Measurements from ENCODE around the gene LIPA.
"Not testable (repeated sequence)": the region's sequence is repeated elsewhere in the genome, so short reads cannot be mapped to it uniquely, and the experiment has no call there.

Gene LIPA

DNA sequence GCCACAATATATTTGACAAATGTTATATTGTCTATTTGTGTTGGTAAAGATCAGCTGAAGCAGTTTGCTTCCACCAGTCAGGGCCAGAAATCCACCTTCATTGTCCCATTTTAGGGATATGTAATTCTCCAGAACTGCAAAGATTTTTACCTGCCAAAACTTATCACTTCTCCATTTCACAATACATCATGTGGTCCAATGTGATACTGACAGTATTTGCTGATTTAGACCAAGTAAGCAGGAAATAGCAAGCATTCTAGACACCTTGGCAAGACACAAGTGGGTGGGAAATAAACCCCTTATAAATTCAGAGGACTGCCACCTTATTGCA is 18.5 kb upstream of the LIPA start:
- no peak for DNase-seq (ENCODE audit: low read depth in 2 of 2)

- DNase-seq (ENCODE audit: low read depth in 2 of 2): no peak
These were observed 18.0 kb upstream of the LIPA start for GRCh38 chr10:89269433-89270152.

DNA sequence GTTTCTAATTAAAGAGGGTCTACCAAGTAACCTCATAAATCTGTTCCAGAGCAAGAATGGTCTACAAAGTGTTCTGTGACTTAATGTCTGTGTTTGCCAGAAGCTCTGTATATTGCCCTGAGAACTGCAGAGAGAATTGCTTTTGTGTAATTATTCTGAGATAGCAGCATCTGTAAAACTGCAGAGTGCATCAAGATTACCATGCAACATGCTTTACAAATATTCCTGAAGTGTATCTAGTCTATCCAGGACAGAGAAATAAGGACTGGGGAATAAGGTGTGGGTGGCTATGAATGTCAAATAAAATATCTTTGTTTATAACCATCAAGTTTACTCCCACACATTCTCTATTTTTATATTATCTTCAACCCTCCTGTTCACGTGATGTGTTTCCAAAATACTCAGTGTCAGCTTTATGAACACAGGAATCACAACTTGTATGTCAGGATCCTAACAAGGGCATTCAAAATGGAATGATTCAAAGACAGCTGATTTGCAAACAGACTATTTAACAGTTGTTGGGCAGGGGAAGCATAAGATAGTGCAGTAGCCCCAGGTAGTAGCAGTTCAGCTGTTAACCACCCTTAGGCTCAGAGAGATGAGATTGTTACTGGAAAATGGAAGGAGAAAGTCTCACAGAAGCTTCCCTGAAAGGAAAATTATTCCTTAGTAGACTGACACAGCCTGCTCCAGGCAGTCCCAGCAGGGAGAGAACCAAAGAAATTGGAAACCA is 15.3 kb upstream of the LIPA start:
- DNase-seq (ENCODE audit: low read depth in 2 of 2): no peak

GRCh38 chr10:89263531-89263930 is 12.0 kb upstream of the LIPA start:
- DNase-seq (ENCODE audit: low read depth in 2 of 2): no peak

GRCh38 chr10:89263091-89263490 is 11.5 kb upstream of the LIPA start:
- DNase-seq (ENCODE audit: low read depth in 2 of 2): no peak

DNA sequence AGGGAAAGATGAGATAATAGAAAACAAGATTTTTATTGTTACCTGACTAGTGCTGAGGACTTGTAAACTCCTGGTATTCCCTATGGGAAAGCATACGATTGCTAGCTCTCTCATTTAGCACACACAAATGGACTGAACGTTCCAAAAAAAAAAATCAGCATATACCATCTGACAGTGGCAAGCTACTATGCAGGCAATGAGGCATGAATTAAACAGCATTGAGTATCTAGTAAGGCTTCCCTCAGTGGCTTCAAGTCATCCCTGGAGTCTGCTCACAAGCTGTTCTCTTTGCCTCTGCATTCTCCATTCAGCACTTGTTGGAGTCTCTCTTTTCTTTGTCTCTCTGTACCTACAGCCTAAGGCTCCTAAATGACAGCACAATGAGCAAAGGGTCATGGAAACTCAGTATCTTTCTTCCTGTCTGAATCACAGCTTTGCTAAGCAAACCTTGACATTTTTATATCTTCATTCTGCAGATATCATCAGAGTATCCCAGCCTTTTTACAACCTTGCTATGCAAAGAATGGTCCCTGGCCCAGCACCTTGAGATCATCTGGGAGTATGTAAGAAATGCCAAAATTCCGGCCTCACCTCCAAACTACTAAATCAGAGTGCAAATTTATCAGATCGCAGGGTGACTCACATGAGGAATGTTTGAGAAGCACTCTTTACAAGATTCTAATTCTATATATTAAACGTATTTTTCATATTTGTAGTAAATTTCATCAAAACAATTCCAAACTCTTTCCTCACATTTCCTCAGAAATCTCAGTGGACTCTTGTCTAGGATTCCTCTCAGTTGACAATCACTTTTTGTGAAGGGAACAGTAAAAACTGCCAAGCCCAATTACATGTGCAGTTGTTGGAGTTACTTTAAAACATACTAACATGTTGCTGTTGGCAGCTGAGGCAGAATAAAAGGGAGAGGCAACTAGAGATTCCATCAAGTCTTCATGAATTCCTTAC is 10.8 kb upstream of the LIPA start:
- DNase-seq (ENCODE audit: low read depth in 2 of 2): no peak

GRCh38 chr10:89258881-89259280 is 7.3 kb upstream of the LIPA start:
- no peak for DNase-seq (ENCODE audit: low read depth in 2 of 2)

DNA sequence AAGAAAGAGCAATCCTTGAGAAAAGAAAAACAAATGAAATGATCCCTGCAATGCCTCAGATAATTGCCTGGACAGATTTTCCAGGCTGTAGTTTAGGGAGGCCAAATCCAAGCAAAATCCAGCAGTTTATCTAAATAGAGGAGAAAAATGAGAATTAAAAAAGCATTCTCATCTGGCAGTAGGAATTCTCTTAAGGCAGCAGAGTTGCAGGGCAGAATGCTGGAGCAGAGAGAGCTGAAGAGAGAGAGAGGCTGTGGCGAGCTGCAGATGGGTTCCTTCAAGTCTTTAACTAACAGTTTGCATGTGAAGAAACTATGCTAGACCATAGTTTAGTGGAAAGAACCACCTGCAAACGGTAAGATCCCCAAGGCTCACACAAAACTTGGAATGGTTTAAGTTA is 6.0 kb upstream of the LIPA start:
- no peak for DNase-seq (ENCODE audit: low read depth in 2 of 2)

DNA sequence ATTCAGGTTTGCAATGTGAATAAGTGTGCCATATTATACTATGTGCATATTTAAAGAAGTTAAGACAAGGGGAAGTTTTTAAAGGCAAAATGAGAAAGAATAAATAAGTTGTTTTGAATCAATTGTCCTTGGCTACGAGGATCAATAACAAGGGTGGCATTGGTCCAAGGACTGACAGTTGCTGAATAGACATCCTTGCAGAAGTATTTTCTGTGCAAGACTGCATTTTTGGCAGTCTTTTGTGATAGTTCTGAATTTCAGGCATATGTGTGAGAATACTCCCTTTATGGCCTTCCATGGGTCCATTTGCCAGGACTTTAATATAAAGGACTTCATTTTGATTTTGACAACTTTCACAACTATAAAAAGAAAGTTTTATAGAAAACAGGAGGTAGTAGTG is 5.4 kb upstream of the LIPA start:
- DNase-seq (ENCODE audit: low read depth in 2 of 2): no peak

GRCh38 chr10:89256340-89256739 is 4.8 kb upstream of the LIPA start:
- DNase-seq (ENCODE audit: low read depth in 2 of 2): no peak

GRCh38 chr10:89255793-89256192 is 4.2 kb upstream of the LIPA start:
- DNase-seq (ENCODE audit: low read depth in 2 of 2): no peak

DNA sequence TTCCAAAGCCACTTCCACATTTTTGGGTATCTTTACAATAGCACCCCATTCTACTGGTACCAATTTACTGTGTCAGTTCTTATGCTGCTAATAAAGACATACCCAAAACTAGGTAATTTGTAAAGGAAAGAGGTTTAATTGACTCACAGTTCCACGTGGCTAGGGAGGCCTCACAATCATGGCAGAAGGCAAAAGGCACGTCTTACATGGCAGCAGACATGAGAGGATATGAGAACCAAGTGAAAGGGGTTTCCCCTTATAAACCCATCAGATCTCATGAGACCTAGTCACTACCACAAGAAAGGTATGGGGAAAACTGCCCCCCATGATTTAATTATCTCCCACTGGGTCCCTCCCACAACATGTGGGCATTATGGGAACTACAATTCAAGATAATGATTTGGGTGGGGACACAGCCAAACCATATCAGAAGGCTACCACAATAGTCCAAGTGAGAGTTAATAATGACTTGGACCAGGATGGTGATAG is 3.6 kb upstream of the LIPA start:
- not testable (repeated sequence) for DNase-seq (ENCODE audit: low read depth in 2 of 2)

- no peak for DNase-seq (ENCODE audit: low read depth in 2 of 2)
These were observed 630 bp upstream of the LIPA start for GRCh38 chr10:89252225-89252585.

GRCh38 chr10:89250865-89251408 is 638 bp downstream of the LIPA start:
- DNase-seq (ENCODE audit: low read depth in 2 of 2): no peak

- DNase-seq (ENCODE audit: low read depth in 2 of 2): no peak
These were observed 2.6 kb downstream of the LIPA start for GRCh38 chr10:89248990-89249389.

DNA sequence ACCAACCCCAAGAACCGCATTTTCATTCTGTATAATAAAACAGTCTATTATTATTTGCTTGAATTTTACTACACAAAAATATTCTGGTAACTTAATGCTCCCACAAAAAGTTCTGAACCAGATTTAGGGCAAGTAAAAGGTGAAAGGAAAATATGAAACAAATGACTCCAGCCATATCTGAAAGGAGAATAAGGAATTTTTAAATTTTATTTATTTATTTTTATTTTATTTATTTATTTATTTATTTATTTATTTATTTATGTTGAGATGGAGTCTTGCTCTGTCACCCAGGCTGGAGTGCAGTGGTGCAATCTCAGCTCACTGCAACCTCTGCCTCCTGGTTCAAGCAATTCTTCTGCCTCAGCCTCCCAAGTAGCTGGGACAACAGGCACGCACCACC is 4.0 kb downstream of the LIPA start:
- DNase-seq (ENCODE audit: low read depth in 2 of 2): not testable (repeated sequence)

GRCh38 chr10:89245802-89246201 is 5.8 kb downstream of the LIPA start:
- DNase-seq (ENCODE audit: low read depth in 2 of 2): no peak

- DNase-seq (ENCODE audit: low read depth in 2 of 2): no peak
These were observed 8.6 kb downstream of the LIPA start for GRCh38 chr10:89242840-89243568.

- DNase-seq (ENCODE audit: low read depth in 2 of 2): no peak
These were observed 9.3 kb downstream of the LIPA start for GRCh38 chr10:89242345-89242684.

- no peak for DNase-seq (ENCODE audit: low read depth in 2 of 2)
These were observed 9.9 kb downstream of the LIPA start for GRCh38 chr10:89241486-89242344.

DNA sequence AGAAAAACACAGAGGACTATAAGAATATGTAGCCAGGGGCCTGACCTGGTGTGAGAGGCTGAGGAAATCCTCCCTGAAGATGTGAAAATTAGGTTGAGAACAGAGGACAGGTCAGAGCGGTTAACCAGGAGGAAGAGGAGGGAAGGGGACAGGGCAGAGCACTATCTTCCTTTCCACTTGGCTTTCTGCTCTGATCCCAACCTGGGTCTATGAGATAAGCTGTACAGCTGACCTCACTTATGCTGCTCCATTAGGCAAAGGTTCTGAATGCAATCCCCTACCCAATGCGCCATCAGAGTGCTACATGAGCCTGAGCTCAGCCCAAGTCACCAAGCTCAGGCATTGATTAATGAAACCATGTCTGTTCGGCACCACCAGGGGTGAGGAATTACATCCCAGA is 10.5 kb downstream of the LIPA start:
- no peak for DNase-seq (ENCODE audit: low read depth in 2 of 2)
